GM18508 (cell line): ENCODE measurements around the gene INTS7.
"Not testable (repeated sequence)": the region's sequence is repeated elsewhere in the genome, so short reads cannot be mapped to it uniquely, and the experiment has no call there.

Experiments used
- ATAC-seq: cut with Tn5 transposase; IDR thresholded peaks from one replicate; pipeline ENCODE4 v1.9.1; 2021; ENCODE audit warnings: moderate number of reproducible peaks; ENCODE audit not compliant: insufficient read depth, unreplicated experiment

Gene INTS7

DNA sequence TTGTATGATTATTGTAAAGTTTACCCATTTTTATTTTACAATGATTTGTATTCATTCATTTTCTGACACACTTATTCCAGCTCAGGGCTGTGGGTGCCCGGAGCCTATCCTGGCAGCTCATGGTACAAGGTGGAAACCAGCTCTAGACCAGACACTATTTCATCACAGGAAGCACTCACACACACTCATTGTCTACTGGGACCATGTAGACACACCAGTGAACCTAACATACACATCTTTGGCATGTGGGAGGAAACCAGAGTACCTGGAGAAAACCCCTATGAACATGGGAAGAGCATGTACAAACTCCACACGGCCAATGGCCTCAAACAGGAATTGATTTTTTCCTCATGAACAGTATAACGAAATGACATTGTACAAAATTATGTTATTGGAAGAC, 2.5 kb upstream of the INTS7 start:
- no peak for ATAC-seq

DNA sequence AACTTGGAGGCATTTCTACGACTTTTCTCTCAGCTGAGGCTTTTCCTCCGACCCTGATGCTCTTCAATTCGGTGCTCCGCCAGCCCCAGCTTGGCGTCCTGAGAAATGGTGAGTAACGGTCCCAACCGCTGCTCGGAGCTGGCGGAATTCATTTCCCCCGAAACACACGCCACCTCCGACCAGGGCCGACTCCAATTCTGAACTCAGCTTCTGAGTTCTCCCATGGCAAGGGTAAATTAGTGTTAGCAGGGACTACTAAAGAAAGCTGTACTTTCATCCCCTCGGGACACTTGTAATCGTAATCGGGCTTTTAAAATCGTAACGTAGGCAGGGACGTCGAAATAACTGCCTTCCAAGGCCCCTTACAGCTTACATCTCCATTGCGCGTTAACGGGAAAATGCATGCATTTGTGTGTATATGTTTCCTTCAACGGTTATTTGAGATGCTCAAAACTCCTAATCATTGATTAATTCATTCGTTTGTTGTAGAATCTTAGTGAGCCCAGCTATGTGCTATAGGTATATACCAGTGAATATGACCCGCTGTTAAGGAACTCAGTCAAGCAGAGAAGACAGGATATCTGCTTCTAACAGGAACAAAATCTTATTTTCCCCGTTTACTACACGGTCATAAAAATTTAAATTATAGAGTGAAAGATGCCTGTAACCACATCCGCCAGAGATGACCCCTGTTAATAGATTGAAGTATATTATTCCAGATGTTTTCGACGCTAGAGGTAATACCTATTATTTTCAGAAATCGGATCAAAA, 663 bp upstream of the INTS7 start:
- peak; percentile 1 for ATAC-seq

DNA sequence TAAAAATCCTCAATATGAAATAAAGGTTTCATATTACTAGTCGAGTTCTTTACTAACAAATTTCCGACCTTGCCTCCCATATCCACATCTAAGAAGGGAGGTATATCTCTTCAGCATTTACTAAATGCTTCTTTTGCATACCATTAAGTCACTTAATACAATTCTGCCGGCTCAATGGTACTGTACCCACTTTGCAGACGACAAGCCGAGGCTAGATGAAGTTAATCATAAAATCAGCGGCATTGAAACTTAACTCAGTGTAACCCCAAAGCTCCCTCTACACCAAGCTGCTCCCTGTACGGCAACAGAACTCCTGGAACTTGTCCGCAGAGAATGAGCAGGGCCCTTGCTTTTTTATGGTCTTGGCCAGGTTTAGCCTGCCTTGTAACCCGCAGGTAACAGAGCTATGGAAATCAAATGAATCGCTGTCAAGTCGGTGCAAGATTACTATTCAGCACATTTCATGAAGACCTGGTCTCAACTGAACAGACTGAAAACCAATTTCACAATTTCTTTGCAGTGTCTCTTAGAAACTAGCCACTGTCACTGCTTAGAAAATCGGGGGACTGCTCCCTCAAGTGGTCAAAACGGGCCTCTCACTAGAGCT, 738 bp downstream of the INTS7 start:
- ATAC-seq = no peak

DNA sequence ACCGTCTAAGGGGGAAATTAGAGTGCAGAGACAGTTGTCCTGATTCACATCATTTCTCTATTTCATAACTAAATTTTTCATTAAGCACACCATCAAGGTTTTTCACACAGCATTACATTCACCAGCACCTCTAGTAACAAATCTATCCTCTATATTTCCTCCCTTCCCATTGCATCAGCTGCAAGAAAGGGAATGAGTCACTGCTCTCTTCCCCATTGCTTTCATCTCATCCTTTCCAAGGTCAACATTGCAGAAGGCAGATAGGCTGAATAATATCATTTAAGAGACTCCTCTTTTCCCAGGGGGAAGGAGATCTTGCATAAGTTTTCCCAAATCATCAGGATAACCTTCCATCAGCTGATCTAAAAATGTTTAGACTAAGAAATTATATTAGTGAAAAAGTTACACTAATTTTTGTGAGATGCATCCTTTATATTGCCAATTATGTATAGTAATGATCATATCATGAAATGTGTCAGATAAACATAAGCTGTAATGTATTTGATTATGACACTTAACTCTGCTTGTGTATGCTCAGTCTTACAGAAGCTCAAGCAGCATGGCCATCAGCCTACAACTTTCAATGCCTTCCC, 4.3 kb downstream of the INTS7 start:
- no peak for ATAC-seq

DNA sequence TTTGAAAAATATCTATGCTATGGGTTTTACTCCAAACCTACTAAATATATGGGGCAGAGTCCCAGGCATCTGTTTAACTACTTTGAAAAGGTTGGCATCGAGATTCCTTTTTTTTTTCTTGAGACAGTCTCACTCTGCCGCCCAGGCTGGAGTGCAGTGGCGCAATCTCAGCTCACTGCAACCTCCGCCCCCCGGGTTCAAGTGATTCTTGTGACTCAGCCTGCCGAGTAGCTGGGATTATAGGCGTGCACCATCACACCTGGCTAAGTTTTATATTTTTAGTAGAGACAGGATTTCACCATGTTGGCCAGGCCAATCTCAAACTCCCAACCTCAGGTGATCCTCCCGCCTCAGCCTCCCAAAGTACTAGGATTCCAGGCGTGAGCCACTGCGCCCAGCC, 7.6 kb downstream of the INTS7 start:
- not testable (repeated sequence) for ATAC-seq

DNA sequence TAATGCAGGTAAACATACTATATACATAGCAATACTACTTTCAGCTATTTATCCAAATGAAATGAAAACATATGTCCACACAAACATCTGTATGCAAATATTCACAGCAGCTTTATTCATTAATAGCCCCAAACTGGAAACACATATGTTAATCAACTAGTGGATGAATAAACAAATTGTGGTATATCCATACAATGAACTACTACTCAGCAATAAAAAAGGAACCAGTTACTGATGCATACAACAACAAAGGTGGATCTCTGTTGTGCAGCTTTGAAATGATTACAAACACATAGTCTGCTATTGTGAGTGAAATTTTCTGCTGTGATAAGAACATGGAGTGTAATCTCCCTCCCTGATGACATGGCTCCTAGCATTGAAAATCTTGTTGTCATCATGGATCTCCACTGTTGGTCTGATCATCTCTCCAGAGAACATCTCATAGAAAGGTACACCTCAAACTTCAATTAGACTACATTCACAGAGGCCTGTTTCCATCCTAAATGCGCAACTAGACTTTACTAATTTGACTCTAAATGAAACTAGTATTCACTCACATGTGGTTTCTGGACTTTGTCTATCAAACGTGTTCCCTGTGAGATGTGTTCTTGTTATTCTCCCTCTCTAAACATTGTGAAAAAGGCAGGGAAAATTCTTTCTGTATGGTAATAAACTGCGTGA, 10.7 kb downstream of the INTS7 start:
- ATAC-seq = no peak

DNA sequence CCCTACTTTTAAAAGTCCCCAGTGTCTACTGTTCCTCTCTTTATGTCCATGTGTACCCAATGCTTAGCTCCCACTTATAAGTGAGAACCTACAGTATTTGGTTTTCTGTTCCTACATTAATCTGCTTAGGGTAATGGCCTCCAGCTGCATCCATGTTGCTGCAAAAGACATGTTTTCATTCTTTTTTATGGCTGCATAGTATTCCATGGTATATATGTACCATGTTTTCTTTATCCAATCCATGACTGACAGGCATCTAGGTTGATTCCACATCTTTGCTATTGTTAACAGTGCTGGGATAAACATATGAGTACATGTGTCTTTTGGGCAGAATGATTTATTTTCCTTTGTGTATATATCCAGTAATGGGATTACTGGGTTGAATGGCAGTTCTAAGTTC, 12.4 kb downstream of the INTS7 start:
- ATAC-seq = not testable (repeated sequence)

DNA sequence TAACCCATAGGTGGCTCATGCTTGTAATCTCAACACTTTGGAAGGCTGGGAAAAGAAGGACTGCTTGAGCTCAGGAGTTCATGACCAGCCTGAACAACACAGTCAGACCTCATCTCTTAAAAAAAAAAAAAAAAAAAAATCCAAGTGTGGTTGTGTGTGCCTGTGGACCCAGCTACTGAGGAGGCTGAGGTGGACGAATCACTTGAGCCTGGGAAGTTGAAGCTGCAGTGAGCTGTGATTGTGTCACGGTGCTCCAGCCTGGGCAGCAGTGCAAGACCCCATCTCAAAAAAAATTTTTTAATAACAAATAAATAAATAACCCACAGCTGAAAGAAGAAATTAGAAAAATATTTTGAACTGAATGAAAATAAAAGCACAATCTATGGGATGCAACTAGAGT, 13.8 kb downstream of the INTS7 start:
- no peak for ATAC-seq

DNA sequence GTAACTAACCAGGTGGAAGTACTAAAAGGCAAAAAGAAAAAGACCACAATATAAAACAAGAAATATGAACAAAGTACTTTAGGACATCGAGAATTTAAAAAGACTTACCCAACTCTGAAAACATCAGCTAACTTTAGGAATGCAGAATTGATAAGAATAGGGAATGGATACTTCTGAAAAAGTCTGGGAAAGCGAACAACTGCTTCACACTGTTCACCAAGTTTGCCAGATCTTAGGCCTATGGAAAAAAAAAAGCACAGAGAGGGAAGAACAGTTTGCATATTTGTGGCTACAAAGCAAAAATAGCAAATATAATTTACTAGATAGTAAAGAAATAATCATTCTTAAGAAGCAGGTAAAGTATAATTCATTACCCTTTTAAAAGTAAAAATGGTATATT, 14.4 kb downstream of the INTS7 start:
- ATAC-seq = no peak

DNA sequence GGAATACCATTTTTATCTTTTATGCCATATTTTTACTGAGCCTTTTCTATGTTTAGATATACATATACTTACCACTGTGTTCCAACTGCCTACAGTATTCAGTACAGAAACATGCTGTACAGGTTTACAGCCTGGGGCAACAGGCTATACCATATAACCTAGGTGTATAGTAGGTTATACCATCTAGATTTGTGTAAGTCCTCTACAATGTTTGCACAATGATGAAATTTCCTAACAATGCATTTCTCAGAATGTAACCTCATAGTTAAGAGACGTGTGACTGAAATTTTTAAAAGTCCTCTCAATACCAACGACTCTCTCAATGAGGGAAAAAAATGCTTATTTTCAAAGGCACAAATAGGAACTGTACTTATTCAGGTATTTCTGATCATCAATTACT, 21.7 kb downstream of the INTS7 start:
- ATAC-seq = no peak

DNA sequence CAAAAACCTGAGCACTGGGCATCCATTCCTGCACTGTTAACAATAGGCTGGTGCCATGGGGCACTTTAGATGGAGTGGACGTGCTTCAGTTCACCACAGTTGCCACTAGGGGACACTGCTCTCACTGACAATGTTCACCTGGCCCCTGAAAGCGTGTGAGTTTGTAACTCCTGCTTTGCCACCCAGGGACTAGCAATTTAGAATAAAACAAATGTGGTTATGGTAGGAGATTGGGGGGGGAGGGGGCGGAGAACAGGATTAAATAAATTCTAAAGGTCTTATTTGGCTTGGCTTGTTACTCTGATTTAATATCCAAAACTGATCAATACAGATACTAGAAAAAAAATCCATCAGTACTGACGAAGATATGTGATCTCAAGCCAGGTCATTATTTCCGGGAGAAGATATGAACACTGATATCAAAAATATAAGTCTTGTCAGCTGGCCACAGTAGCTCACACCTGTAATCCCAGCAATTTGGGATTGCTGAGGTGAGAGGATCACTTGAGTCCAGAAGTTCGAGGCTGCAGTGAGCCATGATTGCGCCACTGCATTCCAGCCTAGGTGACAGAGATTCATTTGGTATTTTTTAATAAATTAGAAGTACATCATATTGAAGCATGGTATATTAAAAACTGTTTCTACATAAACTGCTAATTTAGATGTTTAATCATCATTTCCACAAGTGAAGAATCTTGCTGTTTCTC, 23.2 kb downstream of the INTS7 start:
- ATAC-seq = peak; percentile 72

DNA sequence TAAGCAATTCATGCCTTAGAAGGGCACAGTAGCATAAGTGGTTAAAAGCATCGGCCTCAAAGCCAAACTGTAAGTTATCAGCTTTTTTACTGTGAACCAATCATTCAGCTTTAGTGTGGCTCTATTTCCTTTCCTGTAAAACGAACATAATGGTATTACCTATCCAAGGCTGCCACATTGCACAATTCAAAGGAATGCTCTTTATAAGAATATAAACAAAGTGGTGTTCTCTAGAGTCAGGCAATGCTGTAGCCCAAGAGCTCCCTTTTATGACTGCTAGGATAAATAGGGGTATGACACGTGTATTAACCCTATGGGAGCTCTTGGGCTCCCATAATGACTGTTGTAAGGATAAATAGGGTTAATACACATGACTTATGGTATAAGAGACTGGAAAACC, 25.4 kb downstream of the INTS7 start:
- no peak for ATAC-seq

DNA sequence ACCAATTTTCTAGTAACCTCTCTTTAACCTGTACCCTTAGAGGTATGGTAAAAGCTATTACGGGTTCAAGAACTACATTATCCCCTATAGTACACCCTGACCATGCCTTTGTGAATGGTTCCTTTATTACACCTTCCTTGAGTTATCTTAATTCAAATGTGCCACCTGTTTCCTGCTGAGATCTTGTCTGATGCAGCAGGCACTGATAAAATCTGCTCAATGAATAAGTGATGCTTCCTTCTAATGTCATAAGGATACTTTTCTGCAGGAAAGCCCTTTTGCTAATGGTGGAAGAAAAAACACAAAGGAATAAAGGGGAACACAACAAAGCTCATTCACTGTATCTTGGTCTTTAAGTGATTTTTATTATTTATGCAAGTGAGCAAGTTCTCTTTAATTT, 25.8 kb downstream of the INTS7 start:
- no peak for ATAC-seq

DNA sequence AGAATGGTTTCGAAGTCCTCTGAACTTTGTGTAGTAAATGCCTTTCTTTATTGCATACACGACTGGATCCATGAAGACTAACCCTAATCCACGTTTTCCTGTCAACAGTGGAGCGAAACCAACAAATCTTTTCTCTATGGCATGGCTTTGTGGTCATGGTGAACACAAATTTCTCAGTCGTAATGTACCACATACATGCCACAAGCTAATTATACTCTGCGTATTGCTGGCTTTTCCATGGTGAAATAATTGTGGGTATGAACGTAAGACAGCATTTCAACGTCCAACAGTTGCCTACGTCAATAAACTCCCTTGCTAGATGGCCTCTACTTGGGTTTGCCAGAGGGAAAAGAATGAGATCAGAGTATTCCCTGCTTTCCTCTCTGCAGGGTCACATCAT, 27.5 kb downstream of the INTS7 start:
- no peak for ATAC-seq

DNA sequence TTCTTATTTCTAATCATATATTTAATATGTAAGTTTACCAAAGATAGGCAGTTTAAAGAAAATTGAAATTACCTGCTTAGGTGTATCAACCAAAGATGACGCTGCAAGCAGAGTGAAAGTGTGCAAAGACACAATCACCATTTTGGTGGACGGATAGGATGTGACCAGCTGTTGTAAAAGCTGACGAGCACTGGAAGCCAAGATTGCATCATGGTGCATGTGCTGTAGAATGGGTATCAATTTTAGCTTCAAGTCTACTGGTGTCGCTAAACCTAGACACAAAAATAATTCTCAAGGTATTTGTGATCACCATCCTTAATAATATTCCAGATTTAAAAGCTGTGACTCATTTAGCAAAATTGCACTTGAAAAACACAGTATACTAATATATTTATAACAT, 28.2 kb downstream of the INTS7 start:
- no peak for ATAC-seq

DNA sequence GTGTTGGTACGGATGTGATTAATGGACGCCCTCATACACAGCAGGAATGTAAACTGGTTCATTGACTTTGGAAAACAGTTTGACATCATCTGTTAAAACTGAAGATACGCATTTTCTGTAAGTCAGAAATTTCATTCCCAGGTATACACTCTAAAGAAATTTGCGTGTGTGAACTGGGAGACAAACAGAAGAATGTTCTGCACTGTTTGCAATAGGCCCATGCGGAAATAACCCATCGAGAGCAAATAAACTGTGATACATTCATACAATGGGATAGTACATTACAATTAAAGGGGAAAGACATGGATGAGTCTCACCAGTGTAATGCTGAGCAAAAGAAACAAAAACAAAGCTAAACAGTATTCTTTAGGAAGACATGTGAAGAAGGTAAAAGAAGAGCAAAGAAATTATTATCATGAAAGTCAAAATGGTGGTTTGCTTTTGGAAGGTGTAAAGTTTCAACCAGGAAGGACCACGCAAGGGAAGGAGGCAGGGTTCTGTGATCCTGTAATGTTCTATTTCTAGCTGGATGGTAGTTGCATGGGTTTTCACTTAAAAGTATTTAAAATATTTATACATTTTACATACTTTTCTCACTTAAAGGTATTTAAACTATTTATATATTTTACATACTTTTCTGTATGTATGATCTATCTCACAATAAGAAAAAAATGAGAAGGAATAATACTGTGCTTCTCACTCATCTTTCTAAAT, 30.3 kb downstream of the INTS7 start:
- no peak for ATAC-seq

DNA sequence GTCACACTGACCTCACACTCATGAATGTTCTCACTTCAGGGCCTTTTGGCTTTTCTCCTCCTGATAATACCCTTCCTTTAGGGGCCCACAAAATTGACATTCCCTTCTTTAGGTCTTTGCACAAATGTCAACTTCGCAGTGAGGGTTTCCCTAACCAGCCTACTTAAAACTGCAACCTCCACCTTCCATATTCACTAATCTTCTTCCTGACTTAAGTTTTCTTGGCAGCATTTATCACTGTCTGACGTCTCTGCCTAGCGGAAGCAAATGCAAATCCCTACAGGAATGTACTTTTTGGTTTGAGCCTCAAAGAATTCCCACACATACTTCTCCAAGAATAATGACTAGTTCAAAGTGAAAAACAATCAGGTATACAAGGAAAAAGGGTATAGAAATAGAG, 32.8 kb downstream of the INTS7 start:
- ATAC-seq = no peak

DNA sequence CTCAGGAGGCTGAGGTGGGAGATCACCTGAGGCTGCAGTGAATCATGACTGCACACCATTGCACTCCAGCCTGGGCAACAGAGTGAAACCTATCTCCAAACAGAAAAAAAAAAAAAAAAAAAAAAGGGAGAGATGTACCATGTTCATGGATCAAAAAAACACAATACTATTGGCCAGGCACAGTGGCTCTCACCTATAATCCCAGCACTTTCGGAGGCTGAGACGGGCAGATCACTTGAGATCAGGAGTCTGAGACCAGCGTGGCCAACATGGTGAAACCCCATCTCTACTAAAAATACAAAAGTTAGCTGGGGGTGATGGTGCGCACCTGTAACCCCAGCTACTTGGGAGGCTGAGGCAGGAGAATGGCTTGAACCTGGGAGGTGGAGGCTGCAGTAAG, 37.9 kb downstream of the INTS7 start:
- ATAC-seq = not testable (repeated sequence)

DNA sequence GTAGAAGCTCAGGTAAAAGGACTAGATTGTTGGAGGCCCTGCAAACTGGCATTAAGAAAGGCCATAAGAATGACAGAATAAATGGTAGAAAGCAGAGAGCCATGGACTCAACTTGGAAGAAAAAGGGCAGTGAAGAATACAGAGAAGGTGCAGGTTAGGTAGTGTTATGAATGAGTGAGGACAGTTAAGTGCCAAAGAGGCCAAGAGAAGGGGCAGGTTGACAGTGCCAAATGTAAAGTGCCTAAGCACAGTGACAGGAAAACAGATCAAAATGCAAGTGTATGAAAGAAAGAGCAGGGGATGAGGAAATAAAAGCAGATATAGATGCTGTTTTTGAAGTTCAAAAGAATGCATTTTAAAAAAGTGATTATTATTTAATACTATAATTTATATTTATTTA, 43.7 kb downstream of the INTS7 start:
- ATAC-seq = no peak

DNA sequence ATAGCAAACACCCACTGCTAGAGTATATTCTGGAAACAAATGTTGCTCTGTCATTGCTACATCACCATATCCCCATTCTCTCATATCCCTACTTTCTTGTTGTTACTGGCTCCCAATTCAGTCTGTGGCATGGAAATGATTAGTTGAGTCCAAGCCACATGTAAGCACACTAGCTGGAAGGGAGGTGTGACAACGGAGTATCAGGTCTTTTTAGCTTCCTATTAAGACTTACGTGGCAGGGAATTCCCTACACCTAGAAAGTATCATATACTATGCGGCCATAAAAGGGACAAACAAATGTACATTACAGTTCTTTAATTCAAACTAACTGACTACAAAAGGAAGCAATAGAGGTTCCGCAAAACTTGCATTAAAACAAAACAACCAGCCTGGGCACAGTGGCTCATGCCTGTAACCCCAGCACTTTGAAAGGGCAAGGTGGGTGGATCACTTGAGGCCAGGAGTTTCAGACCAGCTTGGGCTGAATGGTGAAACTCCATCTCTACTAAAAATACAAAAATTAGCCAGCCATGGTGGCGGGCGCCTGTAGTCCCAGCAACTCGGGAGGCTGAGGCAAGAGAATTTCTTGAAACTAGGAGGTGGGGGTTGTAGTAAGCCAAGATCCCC, 48.6 kb downstream of the INTS7 start:
- ATAC-seq = no peak
